ENCODE data around the gene SEMA4F.

DNA sequence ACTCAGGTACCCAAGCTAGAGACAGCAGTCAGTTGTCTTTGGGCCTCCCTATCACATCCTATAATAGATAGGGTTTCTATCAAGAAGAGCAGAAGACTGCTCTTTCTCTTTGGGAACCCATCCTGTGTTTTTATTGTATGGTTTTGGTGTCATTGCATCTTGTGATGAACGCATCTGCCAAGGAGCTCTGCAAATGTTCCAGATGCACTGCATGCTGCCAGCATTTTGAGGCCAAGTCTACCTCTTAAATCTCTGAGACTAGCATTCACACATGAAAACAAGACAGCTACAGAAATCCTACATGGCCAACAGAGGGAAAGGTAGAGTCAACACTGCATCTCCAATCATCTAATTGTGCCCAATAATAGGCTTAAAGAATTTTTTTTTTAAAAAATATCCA lies 14.0 kb downstream of the SEMA4F start:
- TF ChIP-seq POLR2A (IDR thresholded peaks at IDR 0.05): no peak
- TF ChIP-seq, protein P1, sequence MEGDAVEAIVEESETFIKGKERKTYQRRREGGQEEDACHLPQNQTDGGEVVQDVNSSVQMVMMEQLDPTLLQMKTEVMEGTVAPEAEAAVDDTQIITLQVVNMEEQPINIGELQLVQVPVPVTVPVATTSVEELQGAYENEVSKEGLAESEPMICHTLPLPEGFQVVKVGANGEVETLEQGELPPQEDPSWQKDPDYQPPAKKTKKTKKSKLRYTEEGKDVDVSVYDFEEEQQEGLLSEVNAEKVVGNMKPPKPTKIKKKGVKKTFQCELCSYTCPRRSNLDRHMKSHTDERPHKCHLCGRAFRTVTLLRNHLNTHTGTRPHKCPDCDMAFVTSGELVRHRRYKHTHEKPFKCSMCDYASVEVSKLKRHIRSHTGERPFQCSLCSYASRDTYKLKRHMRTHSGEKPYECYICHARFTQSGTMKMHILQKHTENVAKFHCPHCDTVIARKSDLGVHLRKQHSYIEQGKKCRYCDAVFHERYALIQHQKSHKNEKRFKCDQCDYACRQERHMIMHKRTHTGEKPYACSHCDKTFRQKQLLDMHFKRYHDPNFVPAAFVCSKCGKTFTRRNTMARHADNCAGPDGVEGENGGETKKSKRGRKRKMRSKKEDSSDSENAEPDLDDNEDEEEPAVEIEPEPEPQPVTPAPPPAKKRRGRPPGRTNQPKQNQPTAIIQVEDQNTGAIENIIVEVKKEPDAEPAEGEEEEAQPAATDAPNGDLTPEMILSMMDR (IDR thresholded peaks at IDR 0.05): no peak

All from stomach (tissue), 4 donors.